GM12874 (cell line): ENCODE results near the gene ARHGAP33.

ENCODE experiments used
- CTCF ChIP-seq: IDR thresholded peaks from 2 replicates; pipeline ENCODE4 v1.5.1; 2011; ENCODE audit warnings: low read depth, mild to moderate bottlenecking, control low read depth, low read length, moderate library complexity; ENCODE audit not compliant: insufficient read depth

ARHGAP33 gene

DNA sequence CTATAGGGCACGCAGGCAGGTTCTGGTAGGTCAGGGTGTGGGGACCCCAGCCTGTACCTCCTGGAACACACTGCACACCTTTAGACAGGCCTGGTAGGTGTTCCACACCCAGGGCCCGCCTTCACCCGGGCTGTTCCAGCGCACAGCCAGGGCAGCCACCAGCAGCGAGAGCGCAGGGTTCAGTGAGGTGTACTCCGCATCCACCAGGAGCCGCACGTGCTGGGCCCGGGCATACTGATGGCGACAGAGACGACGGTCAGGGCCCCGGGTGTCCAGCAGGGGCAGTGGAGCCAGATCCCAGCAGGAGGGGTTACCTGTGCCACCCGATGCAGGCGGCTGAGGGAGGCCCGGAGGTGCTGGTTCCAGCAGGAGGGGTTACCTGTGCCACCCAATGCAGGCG, 31.2 kb downstream of the ARHGAP33 start:
- no peak for TF ChIP-seq CTCF

DNA sequence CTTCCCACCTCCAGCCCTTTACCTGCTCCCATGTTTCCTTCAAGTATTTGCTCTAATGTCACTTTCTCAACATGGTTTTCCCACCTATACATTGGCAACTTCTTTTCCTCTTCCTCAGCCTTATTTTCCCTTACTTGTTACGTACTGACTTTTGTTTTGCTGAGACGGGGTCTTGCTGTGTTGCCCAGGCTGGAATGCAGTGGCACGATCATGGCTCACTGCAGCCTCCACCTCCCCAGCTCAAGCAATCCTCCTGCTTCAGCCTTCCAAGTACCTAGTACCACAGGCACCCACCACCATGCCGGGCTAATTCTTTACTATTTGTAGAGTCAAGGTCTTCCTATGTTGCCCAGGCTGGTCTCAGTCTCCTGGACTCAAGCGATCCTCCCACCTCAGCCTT, 32.3 kb downstream of the ARHGAP33 start:
- TF ChIP-seq CTCF, result no peak

DNA sequence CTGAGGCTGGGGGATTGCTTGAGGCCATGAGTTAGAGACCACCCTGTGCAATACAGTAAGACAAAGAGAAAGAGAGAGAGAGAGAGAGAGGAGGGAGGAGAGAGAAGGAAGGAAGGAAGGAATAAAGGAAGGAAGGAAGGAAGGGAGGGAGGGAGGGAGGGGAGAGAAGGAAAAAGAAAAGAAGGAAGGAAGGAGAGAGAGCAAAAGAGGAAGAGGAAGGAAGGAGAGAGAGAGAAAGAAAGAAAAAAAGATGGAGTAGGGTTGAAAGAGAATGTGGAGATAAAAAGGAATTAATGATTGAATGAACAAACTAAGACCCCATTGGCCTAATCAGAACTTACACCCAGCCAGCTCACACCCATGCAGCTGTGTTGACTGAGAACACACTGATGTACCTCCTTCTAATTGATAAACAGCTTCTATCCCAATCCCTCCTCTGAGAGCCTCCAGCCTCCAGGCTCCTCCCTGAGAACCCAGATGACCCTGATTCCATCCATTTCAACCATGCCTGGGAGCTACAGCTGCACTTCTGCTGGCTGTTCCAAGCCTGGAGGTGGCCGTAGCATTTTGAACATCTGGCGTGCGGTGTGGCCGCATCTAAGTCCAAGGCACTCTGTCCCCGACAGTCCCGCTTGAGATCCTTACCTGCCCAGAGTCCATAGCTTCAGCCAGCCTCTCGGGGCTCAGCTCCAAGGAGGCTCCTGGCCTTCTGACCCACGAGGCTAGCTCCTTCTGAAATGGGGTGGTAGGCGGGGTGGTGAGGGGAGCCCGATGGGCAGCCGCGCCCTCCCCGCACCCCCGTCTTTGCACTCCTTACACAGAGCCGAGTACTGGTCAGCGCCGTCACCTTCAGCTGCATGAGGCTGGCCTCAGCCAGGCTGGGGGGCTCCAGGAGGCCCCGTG, 36.2 kb downstream of the ARHGAP33 start:
- TF ChIP-seq CTCF, result no peak

DNA sequence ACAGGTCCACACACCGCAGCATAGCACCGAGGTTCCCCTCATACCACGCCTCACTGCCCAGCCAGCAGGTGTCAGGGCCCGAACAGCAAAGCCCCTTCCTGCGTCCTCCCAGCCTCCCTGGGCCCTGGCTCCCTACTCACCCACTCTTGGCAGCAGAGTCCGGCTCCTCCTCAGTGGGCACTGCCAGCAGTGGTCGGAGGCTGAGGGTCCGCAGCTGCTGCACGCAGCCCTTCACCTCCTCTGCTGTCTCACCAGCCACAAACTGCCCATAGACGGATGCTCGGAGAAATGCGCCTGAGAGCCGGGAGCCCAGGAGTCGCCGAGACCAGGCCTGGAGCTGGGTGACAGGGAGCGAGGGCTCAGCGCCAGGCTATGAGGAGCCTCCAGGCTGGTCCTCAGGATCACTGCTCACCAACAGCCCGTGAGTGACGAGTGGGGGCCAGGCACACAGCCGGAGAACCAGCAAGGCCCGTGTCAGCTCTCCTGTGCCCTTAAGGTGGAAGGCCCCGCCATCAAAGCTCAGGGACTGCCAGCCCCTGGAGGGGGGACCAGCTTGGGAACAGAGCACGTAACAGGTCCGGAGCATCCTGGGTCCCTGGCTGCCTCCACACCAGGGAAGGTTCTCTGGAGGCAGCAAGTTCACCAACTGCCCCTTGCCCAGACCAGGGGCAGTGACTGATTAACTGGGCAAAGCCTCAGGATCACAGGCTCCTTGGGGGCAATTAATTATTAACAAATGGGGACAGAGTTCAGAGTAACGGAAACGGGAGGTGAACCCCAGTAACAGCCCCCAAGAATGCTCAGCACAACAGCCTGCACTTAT, 37.1 kb downstream of the ARHGAP33 start, which contains the start of gene PRODH2:
PRODH2 (minus strand) TSS at position 626 of the 823 bp plus-strand sequence; CDS start at position 586, 40 bp downstream.
- no peak for TF ChIP-seq CTCF

- TF ChIP-seq CTCF, result no peak
These were observed 37.9 kb downstream of the ARHGAP33 start for GRCh38 chr19:35813043-35813890.

GRCh38 chr19:35816262-35816661, 40.9 kb downstream of the ARHGAP33 start:
- TF ChIP-seq CTCF, result no peak
